NK-92 treated with Interleukin-12 subunit alpha and Interleukin-12 subunit beta, amount 100 ng/mL, for 24 hours (cell line): ENCODE measurements around the gene KRT80.

ENCODE experiments used
- DNase-seq: peaks from one replicate; lab custom pipeline; 2025; lab: John Stamatoyannopoulos, UW

KRT80 gene

DNA sequence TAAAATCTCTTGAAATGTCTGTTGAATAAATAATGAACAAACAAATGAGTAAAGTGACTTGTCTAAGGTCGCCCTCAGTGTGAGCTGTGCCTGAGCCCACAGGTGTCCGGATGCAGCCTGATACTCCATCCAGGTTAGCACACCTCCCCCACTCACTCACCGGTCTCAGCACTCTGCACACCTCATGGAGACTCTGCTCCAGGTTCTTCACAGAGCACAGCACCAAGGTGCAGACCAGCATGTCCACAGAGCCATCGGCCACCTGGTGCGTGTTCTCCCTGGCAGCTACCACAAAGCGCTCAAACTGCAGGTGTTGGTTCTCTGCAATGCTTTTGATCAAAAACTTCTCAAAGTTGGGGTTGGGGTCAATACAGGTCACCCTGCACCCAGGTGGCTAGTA, 37.1 kb upstream of the KRT80 start:
- no peak for DNase-seq

- no peak for DNase-seq
Measured at GRCh38 chr12:52228366-52228765, 36.6 kb upstream of the KRT80 start.

GRCh38 chr12:52227606-52228166, 35.9 kb upstream of the KRT80 start:
- DNase-seq, result no peak

DNA sequence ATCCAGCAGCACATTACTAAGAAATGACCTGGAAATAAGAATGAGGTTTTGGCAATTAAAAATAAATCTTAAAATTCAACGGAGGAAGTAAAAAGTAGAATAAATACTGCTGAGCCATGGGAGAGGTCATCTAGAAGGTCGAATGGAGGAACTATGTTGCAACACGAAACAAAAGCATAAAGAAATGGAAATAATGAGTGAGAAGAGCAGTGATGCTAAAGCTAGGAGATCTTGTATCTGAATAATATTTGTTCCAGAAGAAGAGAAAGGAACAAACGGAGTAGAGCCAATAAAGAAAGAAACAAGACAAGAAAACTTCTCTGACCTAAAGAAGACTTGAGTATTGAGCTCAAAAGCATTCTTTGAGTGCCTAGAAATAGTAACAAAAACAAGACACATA, 34.6 kb upstream of the KRT80 start:
- DNase-seq, result no peak

- no peak for DNase-seq
Measured at GRCh38 chr12:52225752-52226151, 33.9 kb upstream of the KRT80 start.

GRCh38 chr12:52224151-52224550, 32.3 kb upstream of the KRT80 start:
- no peak for DNase-seq

DNA sequence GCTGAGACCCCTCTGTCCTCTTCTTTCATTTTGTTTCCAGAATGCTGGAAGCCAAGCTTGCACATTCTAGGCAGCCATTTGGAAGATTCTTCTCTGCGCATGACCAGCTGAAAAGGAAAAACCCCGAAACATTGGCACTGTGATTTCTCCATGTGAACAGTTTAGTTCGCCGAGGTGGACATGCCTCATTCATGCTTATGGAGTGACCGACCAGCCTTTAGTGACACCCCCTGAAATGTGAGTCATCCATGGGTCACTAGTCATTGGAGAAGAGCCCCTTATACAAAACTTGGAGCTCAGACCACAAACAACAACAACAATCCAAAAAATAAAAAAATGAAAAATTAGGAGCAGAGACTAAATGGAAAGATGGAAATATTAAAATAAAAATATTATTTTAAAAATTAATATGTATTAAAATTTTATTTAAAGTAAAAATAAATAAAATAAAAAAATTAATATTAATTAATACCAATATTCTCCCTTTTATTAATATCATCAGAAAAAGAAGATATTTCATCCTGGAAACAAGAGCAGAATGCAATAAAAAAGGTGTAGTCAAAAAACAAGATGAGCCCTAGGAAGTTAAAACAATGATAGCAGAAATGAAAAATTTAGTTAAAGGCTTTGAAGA, 31.7 kb upstream of the KRT80 start:
- no peak for DNase-seq

DNA sequence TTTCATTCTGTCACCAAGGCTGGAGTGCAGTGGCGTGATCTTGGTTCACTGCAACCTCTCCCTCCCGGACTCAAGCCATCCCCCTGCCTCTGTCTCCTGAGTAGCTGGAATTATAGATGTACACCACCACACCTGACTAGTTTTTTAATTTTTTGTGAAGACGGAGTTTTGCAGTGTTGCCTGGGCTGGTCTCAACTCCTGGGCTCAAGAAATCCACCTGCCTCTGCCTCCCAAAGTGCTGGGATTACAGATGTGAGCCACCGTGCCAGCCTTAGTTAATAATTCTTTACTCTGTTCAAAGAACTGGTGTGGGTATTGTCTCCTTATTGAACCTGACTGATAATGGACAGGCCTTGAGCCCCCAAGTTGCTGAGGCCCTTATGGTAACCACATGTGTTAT, 30.9 kb upstream of the KRT80 start:
- no peak for DNase-seq

GRCh38 chr12:52221912-52222457, 30.2 kb upstream of the KRT80 start:
- DNase-seq, result peak; percentile 43

DNA sequence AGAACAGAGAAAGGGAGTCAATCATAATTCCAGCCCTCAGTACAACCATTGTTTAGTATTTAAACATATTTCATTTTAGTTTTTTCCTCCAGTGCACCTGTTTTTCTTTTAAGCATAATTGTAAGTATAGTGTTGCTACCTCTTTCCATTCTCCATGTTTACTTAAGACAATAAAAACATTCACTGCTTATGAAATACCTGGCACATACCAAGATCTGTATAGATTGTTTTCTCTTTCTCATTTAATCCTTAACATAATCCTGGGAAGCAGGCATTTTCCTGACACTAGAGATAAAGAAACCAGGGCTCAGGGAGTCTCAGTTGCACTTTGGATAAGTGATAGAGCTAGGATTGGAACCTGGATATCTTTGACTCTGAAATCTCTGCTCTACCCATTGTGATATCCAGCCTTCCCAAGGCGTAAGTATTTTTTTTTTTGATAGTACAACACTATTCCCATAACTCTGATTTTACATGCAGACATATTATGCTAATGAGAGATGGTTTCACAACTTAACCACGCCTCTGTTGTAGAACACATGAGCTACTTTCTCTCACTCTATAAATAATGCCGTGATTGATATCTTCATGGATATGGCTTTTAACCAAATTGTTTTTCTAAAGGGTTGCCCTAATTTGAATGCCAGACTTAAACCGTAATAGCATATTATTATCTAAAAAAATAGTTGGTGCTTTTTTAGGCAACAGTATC, 29.4 kb upstream of the KRT80 start:
- no peak for DNase-seq

GRCh38 chr12:52220477-52220876, 28.7 kb upstream of the KRT80 start:
- no peak for DNase-seq

DNA sequence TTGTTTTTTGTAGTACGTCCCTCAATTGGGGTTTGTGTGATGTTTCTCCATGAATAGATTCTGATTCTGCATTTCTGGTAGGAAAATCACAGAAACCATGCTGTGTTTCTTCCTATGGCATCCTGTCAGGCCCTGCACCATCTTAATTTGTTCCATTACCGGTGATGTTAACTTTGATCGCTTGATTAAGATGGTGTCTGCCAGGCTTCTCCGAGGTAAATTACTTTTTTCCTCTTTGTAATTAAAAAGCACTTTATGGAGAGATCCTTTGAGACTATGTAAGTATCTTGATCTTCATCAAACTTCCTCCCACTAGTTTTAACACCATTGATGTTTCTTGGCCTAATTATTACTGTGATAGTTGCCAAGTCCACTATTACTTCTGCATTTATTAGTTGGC, 26.2 kb upstream of the KRT80 start:
- no peak for DNase-seq

GRCh38 chr12:52217223-52217622, 25.4 kb upstream of the KRT80 start:
- no peak for DNase-seq

GRCh38 chr12:52216807-52217206, 25.0 kb upstream of the KRT80 start:
- no peak for DNase-seq

GRCh38 chr12:52216100-52216499, 24.3 kb upstream of the KRT80 start:
- DNase-seq, result no peak

- no peak for DNase-seq
Measured at GRCh38 chr12:52215587-52216031, 23.8 kb upstream of the KRT80 start.

GRCh38 chr12:52214421-52214802, 22.6 kb upstream of the KRT80 start:
- no peak for DNase-seq

DNA sequence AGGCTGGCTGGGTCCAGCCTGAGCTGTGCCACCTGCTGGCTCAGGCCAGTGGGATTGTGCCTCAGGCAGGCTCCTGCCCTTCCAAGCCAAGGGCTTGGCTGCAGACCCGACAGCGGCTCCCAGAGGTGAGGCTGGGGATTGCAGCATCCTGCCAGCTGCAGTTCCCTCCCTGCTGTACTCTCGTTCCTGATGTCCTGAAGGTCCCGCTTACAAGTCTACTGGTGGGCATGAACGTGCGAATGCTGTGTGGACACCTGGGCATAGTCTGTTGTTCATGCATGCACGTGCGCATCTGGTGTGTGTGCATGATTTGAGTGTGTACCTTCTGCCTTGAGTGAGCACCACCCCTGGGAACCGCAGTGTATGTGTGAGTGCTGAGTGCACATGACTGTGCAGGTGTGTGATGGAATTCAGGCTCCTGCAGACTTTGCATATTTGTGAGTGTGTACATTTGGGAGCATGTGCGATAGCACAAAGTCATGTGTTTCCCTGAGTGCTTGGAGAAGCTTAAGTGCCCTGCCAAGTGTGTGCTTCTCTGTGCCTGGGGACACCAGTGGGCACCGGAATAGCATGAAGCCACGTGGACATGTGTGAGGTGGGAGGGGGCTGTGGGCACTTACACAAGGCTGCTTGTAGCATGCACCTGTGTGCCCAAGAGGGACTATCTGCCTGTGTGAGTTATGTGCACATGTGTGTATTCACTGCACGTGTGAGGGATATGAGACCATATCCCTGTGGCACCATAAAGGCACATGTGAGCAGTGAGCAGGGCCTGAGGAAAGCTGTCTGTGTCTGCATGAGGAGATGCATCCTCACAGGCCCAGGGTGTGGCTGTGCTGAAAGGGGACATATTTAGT, 22.0 kb upstream of the KRT80 start:
- DNase-seq, result peak; percentile 7

DNA sequence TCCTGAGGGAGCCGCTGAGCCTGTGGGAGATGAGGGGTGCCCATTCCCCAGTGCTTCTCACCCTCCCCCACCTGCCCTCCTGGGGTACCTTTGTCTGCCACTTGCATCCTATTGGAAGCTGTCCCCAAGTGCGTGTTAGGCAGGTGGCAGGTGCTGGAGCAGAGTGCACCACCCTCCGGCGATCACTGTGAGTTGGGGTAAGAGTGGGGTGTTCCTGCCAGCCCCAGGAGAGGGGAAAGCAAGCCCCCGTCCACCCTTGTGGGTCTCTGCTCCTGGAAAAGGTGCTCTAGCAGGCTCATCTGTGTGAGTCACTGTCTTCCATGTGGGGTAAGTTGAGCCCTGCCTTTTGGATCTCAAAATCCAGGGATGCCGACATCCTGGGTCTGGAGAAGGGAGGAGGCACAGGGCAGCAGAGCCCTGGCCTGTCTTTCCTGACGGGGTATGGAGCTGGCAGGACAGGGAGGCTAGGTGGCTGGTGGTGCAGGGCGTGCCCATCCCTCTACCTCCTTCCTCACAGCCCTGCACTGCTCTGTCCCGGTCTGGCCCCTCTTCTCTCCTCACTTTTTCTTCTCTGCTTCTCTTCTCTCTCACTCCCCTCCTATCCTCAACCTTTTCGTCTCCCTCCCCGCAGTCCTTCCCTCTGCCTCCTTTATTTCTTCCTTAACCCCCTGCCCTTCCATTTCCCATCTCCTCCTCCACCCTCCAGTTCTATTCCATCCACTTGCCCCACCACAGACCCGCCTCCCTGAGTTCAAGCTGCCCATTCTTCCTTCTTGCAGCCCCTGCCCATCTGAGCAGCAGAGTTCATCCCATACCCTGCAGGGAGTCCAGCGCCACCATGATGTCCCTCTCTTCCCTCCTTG, 21.1 kb upstream of the KRT80 start:
- DNase-seq, result no peak

- DNase-seq, result no peak
Measured at GRCh38 chr12:52211716-52212585, 20.1 kb upstream of the KRT80 start.
